Mesenteric fat pad (tissue), 1 donor: Measurements from ENCODE around the gene SP140L. TPM values are rescaled to one million over a fixed set of nuclear protein-coding genes. Genes with fewer than 3 reads are reported as not detected.
"Not testable (repeated sequence)": the region's sequence is repeated elsewhere in the genome, so short reads cannot be mapped to it uniquely, and the experiment has no call there.

Experiments
- DNase-seq: peaks from one replicate; pipeline ENCODE4 v3.0.0-alpha.2; 2020; ENCODE audit warnings: low spot score
- total RNA-seq: library from RNA; stranded (reverse); fragmentation: NEBNext Ultra II Directional; extraction: Animal tissue kit (Norgen Biotek cat#: 25700); gene quantifications from one replicate; pipeline ENCODE4 v1.2.1, GENCODE V29; 2021
- donor health status: DM: yes; HTN: yes; CAD: no.

SP140L gene
- total RNA-seq, 1 donor from 2014 or later = 15.6 TPM

DNA sequence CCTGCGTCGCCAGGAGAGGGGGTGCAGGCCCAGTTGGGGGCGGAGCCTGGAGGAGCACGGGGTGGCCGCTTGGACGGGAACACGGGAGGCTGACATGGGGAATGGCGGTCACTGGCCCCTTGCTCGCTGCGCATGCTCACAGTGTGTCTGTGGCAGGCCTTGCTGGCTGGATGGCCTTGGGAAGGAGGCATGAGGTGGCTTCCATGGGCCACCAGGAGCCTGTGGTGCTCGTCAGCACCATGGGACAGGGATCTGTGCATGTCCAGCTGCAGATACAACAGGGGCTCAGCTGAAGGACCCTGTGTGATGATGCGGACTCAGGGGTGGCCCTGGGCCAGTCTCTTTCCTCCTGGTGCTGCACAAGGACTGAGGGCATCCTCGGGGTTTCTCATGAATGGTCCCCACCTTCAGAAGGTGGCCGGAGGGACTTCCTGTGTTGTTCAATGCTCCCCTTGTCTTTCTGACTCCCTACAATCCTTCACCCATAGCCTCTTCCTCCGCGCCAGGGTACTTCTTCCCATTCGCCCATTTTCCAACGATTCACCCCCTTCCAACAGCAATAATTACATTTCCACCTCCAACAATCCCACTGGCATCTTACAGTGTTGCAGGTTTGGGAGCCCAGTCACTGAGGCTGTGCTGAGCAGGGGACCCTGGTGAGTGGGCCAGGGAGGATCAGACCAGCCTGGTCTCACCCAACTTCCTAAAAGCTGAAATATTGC is 3.4 kb upstream of the SP140L start:
- DNase-seq = no peak

DNA sequence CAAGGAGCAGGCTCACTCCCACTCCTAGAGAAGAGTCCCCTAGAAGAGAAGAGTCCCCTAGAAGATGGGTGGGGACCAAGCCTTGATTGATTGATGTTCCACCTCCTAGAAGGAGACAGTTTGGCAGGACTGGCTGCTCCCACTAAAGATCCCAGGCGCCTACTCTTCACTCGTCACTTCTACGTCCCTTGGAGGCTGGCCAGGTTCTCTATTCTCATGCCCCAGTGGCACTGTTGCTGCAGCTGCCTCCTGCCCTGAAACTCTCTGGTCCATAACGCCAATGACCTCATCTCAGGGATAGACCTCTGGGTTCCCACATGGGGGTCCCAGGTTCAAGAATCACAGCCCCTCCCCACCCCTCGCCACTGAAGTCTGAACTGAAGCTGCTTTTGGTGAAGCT is 2.5 kb upstream of the SP140L start:
- no peak for DNase-seq

DNA sequence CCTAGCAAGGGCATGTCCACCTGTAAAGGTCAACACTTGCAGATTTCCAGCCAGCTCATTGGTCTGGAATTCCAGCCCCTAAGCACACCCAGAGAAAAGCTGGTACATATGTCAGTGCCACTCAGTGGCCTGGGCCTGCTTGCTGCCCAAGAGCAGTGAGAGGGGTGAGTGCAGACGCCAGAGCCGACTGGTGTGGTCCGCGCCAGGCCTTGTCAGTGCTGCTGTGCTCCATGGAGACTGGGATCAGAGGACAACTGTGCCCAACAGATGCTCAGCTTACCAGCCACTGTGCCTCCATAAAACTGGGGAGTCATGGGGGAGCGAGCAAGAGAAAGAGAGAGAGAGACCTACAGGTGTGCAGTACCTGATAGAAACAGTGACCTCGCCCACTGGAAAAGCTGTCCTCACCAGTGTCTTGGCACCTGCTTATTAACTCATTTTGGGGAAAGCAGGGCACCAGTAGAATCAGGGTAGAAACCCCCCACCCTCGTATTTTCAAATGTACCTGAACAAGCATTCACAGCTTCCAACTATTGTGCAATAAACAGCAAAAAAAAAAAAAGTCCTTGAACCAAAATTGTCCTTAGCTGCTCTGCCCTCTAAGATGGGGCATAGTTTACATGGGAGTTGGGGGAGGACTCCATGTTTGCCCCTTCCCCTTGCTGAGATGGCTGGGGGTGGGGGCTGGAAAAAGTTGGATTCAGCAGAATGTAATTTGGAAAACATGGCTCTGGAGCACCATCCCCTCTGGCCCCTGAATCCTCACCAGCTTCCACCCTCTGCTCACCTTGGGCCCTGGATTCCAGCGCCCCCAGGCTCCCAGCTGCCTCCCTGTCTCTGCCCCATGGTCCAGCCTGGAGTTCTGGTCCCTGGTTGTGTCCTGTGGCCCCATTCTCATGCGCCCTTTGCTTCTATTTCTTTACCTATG is 1.4 kb upstream of the SP140L start:
- DNase-seq = no peak

DNA sequence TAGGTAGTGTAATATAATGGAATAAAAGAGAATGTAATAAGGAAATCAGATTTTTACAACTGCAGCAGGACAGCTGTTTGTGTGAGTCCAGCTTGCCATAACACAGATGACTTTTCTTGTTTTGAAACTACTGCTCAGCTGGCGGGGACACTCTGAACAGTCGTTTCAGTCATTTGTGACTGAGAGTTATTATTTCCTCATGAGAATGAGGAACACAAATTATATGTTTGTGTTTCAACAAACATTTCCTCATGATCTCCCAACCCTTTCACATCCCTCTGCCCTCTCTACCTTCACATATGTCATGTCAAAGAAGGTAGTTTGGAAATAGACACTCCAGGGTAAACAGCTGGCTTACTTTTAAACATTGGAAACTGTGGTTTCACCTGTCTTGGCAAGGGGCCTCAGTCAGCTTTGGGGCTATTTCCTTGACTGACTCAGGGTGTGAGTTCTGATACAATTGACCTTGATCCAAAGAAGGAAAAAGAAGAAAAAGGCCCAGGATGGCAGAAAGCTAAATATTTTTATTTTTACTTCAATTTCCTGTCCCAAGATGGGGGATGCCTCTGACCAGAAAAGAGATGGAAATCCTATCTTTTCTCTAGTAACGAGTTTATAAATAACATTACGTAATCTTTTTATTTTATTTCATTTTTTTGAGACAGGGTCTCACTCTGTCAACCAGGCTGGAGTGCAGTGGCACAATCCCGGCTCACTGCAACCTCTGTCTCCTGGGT is 593 bp downstream of the SP140L start:
- DNase-seq = no peak

DNA sequence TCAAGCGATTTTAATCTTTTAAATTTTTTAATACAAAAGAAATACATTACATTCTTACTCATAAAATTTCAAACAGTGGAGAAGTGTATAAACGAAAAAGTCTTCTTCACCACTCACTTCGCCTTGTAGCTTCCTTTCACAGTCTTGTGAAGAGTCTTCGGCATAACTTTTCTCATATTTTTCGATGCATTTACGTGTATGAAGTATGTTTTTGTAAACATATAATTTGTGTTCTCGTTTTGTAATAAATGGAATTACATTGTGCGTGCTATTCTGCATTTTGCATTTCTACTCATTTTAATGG is 1.1 kb downstream of the SP140L start:
- no peak for DNase-seq

DNA sequence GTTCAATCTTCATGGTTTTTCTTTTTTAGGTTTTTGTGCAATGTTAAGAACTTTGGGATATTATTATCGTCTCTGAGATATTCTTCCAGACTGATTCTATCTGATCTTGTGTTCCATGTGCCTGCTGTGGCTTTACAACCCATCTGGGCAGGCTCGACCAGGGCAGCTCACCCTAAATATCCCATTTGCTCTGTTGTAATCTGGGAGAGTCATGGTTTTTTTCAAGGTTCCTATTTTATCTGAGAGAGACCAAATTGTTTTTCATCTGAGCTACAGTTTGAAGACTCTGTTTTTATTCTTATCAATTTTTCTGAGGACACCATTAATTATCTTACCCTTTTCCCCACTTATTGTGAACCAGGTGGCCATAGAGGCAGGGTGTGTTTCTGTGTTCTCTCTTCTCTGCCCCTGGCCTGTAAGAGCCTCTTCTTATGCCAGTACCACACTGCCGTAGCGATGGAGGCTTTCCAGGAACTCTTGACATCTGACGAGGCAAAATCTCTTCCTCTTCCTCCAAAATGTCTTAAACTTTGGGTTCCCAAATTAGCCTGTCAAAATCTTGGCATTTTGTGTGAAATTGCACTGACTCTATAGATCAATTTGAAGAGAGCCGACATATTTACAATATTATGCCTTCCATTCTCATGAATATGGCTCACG is 3.1 kb downstream of the SP140L start:
- DNase-seq = no peak

DNA sequence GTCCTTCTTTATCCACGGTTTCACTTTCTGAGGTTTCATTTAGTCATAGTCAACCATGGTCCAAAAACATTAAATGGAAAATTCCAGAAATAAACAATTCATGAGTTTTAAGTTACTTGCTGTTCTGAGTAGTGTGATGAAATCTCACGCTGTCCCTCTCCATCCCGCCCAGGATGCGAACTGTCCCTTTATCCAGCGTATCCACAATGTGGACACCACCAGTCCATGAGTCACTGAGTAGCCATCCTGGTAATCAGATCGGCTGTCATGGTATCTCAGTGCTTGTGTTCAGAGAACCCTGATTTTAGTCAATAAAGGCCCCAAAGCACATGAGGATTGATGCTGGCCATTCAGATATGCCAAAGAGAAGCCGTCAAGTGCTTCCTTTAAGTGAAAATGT is 3.7 kb downstream of the SP140L start:
- DNase-seq = no peak

DNA sequence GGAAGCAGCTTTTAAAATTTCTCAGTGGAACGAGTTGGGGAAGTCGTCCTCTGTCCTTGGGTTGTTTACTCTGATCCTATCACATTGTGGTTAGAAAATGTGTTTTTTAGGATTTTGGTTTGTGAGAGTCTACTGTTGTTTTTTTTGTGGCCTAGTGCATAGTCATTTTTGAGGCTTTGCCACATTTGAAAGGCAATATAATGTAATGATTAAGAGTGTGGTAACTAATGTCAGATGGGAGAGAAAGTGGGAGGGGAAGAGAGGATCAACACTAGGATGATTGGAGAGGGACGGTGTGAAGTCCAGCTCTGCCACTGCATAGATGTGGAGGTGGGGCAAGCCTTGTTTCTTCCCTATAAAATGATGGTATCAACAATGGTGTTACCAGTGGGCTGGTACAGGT is 8.5 kb downstream of the SP140L start:
- no peak for DNase-seq

DNA sequence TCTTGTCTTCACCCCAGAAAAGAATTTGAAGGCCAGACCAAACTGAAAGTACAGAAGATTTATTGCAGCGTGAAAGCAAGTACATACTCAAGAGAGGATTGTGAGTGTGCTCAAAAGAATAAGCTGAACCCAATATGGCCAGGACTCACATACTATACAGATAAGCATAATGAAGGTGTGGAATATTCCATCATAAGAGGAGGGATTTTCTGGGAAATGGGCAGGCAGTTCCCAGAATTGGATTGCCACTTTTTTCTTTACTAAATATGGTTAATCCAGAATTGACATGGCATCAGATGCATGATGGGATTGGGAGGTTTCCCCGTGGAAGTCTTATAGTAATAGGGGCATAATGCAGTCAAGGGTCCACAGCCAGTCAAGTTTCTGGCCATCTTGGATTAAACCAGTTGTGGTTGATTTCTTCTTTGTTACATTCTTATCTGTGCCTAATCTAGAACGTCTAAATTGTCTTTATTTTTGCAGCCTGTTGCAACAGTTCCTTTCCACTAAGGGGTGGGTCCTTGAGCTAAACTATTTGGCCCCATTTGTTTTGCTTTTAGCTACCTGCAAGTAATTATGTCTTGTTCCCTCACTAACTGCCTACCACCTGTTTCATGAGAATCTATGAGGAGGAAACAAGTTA is 9.0 kb downstream of the SP140L start:
- no peak for DNase-seq

DNA sequence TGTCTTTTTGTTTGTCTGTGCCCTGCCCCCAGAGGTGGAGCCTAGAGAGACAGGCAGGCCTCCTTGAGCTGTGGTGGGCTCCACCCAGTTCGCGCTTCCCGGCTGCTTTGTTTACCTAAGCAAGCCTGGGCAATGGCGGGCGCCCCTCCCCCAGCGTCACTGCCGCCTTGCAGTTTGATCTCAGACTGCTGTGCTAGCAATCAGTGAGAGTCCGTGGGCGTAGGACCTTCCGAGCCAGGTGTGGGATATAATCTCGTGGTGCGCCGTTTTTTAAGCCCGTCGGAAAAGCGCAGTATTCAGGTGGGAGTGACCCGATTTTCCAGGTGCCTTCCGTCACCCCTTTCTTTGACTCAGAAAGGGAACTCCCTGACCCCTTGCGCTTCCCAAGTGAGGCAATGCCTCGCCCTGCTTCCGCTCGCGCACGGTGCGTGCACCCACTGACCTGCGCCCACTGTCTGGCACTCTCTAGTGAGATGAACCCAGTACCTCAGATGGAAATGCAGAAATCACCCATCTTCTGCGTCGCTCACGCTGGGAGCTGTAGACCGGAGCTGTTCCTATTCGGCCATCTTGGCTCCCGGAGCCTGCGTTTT is 15.0 kb downstream of the SP140L start:
- not testable (repeated sequence) for DNase-seq

DNA sequence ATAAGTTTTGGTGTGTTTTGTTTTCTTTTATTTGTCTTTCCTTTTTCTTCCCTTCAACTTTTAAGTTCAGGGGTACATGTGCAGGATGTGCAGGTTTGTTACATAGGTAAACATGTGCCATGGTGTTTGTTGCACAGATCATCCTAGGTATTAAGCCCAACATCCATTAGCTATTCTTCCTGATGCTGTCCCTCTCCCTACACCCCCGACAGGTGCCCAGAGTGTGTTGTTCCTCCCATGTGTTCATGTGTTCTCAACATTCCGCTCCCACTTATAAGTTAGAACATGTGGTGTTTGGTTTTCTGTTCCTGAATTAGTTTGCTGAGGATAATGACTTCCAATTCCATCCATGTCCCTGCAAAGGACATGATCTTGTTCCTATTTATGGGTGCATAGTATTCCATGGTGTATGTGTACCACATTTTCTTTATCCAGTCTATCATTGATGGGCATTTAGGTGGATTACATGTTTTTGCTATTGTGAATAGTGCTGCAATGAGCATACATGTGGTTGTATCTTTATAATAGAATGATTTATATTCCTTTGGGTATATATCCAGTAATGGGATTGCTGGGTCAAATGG is 16.1 kb downstream of the SP140L start:
- not testable (repeated sequence) for DNase-seq

DNA sequence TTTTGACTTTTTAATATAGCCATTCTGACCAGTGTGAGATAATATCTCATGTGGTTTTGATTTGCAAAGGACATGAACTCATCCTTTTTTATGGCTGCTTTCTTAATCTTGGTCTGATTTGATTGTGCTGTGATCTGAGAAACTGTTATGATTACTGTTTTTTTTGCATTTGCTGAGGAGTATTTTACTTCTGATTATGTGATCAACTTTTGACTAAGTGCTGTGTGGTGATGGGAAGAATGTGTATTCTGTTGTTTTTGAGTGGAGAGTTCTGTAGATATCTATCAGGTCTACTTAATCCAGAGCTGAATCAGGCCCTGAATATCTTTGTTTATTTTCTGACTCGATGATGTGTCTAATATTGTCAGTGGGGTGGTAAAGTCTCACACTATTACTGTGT is 16.8 kb downstream of the SP140L start:
- no peak for DNase-seq

DNA sequence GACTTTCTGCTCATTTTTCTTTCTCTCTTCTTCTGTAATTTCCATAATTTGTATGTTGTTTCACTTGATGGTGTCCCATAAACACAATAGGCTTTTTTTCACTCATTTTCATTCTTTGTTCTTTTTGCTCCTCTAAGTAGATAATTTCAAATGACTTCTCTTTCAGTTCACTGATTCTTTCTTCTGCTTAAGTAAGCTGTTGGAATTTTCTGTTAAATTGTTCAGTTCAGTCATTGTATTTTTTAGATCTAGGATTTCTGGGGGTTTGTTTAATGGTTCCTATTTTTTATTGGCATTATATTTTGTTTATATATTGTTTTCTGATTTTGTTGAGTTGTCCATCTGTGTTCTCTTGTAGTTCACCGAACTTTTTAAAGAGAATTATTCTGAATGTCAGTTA is 19.5 kb downstream of the SP140L start:
- no peak for DNase-seq

DNA sequence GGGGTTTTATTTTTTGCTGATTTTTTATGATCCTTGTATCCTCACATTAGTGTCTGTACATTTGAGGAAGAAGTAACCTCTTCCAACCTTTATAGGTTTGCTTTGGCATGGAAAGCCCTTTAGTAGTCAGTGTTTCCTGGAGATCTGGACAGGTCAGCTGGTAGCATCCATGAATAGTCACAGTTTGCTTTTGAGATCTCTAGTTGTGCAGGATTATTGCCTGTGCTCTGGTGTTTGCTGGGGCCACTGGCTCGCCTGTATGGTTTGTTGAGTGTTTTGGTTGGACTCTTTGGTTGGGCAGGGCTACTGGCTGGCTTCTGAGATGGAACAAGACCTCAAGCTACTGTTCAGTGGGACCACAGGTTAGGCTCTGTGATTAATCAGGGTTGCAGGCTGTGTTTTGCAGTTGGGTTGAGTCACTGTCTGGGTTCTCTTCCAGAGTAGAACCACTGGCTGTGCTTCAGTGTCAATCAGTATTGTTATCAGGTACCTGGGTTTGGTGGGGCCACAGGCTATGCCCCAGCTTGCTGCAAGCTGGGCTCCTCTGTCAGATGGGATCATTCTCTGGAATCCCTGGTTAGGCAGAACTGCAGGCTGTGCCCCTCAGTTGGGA is 20.0 kb downstream of the SP140L start:
- DNase-seq = no peak

DNA sequence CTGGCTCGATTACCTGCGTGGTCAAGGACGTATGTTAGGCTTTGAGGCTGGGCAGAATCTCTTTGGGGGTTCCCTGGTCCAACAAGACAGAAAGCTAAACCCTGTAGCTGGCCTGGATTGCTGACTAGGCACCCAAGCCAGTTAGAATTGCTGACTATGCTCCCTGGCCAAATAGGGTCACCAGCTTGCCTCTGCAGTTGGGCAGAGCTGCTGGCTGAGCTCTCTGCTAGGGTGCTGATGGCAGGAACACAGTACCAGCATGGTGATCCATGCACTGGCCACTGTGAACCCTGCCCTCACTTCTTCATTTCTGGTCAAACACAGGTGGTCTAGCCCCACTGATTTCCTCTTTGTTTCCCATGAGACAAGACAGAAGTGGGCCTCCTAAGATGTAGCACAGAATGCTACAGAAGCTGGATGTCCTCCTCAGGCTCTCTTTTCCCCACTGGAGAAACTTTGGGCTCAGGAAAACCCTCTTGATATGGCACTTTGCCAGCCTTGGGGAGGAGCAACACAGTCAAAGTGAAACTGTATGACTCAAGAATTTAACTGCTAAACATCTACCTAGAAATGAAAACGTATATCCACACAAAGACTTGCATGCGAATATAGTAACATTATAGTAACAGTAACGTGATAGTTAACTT is 20.8 kb downstream of the SP140L start:
- DNase-seq = no peak

DNA sequence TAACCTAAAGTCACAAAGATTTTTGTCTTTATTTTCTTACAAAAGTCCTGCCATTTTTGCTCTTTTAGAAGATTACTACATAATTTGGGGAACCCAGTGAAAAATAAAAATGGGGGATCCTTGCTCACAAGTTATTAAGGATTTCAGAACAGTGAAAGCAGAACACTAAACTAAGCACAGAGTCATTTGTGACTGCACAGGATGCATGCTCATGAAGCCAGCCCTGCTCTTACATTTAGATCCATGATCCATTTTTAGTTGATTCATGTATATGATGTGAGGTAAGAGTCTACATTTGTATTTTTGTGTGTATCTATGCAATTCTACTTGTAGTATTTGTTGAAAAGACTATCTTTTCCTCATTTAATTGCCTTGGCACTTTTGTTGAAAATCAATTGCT is 21.8 kb downstream of the SP140L start:
- DNase-seq = no peak

DNA sequence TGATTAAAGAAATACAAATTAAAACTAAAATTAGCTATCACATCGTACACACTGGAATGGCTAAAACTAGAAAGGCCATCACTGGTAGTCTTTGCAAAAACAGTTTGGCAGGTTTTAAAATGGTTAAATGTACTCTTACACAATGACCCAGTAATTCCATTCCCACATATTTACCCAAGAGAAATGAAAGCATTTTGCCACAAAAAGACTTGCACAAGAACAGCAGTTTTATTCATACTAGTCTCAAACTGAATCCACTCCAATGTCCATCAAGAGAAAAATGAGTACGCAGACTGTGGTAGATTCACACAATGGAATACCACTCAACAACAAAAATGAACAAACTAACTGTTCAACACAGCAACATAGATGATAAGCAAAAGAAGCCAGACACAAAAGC is 29.1 kb downstream of the SP140L start:
- DNase-seq = no peak

DNA sequence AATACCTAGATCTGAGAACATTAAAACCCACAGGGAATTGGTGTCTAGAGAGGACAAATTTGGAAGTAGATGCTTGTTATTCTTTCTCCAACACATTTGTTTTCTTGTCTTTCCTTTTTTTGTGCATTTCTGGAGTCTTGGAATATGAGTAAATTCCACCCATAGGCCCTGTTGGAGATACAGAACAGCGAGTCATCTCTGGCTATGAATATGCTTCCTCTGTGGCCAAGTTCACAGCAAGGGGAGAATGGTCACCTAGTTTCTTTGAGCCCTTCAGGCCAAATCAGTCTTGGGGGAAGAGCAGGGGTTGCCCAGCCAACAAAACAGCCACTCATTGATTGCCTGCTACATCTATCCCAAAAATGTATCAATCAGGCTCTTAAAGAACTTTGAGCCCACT is 31.3 kb downstream of the SP140L start:
- DNase-seq = no peak

DNA sequence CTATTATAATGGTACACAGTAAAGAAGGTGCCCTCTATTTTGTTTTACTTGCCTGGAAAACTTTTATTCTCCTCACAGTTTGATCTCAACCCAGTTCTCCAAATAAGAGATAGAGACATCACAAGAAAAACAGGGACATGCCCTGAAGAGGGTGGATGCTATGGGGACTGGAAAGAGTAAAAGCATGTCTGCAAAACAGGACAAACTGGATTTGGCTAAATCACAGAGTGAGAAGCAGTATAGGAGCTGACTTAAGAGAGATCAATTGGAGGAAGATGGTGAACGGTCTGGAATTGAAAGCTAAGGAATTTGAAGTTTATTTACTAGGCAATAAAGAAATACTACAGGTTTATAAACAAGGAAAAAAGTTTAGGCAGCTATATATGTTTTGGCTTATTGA is 33.0 kb downstream of the SP140L start:
- DNase-seq = no peak
